NK-92 treated with Interleukin-12 subunit alpha and Interleukin-12 subunit beta, amount 100 ng/mL, for 24 hours (cell line): ENCODE results near the gene SRA1.

Experiments
- DNase-seq: peaks from one replicate; lab custom pipeline; 2025; lab: John Stamatoyannopoulos, UW

The SRA1 gene

GRCh38 chr5:140549237-140550144 lies 7.8 kb downstream of the SRA1 start:
- no peak for DNase-seq

GRCh38 chr5:140548791-140549190 lies 8.5 kb downstream of the SRA1 start:
- no peak for DNase-seq

GRCh38 chr5:140548300-140548688 lies 9.0 kb downstream of the SRA1 start:
- no peak for DNase-seq

GRCh38 chr5:140547508-140548299 lies 9.6 kb downstream of the SRA1 start, which contains the start of gene EIF4EBP3:
EIF4EBP3 (plus strand) TSS chr5:140547662; CDS start chr5:140547738, 76 bp downstream.
- DNase-seq = no peak

GRCh38 chr5:140546851-140547507 lies 10.3 kb downstream of the SRA1 start:
- no peak for DNase-seq

- no peak for DNase-seq
Observed at GRCh38 chr5:140545606-140546005, 11.7 kb downstream of the SRA1 start.

GRCh38 chr5:140544986-140545385 lies 12.3 kb downstream of the SRA1 start:
- DNase-seq = no peak

- DNase-seq = no peak
Observed at GRCh38 chr5:140542972-140543371, 14.3 kb downstream of the SRA1 start.

GRCh38 chr5:140540227-140540626 lies 17.0 kb downstream of the SRA1 start:
- no peak for DNase-seq

- no peak for DNase-seq
Observed at GRCh38 chr5:140524003-140524402, 33.3 kb downstream of the SRA1 start.

- DNase-seq = no peak
Observed at GRCh38 chr5:140513124-140513523, 44.1 kb downstream of the SRA1 start.

- DNase-seq = no peak
Observed at GRCh38 chr5:140509898-140510297, 47.4 kb downstream of the SRA1 start.

- no peak for DNase-seq
Observed at GRCh38 chr5:140502834-140503233, 54.4 kb downstream of the SRA1 start.
